Fibroblast of pulmonary artery (primary cell): ENCODE measurements around the gene TSHZ2.
"Not testable (repeated sequence)": the region's sequence is repeated elsewhere in the genome, so short reads cannot be mapped to it uniquely, and the experiment has no call there.

Experiments used
- DNase-seq: peaks from one replicate; pipeline ENCODE4 v3.0.0-alpha.2; 2010; ENCODE audit warnings: low read depth
- H3K4me3 ChIP-seq: replicated peaks from 2 replicates; pipeline ENCODE4 v1.5.1; 2011; ENCODE audit warnings: low read depth, mild to moderate bottlenecking, control low read depth, low read length, moderate library complexity
- CTCF ChIP-seq: IDR thresholded peaks from 2 replicates; pipeline ENCODE4 v1.5.1; 2011; ENCODE audit warnings: mild to moderate bottlenecking, control low read depth, low read length, inconsistent platforms; ENCODE audit errors: missing control alignments

TSHZ2 gene

GRCh38 chr20:53087037-53087777 is 115.0 kb downstream of the TSHZ2 start:
- DNase-seq: no peak
- TF ChIP-seq CTCF: no peak
- H3K4me3 ChIP-seq: no peak overlapping the region

DNA sequence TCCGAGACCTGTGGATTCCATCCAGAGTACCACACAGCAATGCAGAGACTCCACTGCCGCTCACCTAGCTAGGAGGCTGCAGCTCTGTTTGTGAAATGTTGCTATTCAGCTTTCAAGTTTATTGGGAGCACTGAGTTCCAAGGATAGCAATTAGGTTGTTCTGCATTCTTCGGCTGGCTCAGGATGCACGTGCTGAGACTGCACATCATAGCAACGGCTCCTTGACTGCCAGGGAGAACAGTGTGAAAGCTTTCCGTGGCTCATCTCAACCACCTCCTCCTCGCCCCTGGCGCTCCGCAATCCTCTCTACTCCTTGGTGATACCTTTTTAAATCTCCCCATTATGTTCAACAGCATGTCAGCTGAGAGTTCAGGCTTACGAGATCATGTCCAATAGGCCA is 116.6 kb downstream of the TSHZ2 start:
- H3K4me3 ChIP-seq: no peak overlapping the region
- no peak for DNase-seq
- TF ChIP-seq CTCF: no peak

- H3K4me3 ChIP-seq, DNase-seq: not testable (repeated sequence)
These were observed 117.7 kb downstream of the TSHZ2 start for GRCh38 chr20:53089851-53090250.

- H3K4me3 ChIP-seq: no peak overlapping the region
- DNase-seq: no peak
- no peak for TF ChIP-seq CTCF
These were observed 119.6 kb downstream of the TSHZ2 start for GRCh38 chr20:53091789-53092188.

GRCh38 chr20:53092772-53093300 is 120.7 kb downstream of the TSHZ2 start:
- no peak overlapping the region for H3K4me3 ChIP-seq
- no peak for TF ChIP-seq CTCF
- DNase-seq: no peak

DNA sequence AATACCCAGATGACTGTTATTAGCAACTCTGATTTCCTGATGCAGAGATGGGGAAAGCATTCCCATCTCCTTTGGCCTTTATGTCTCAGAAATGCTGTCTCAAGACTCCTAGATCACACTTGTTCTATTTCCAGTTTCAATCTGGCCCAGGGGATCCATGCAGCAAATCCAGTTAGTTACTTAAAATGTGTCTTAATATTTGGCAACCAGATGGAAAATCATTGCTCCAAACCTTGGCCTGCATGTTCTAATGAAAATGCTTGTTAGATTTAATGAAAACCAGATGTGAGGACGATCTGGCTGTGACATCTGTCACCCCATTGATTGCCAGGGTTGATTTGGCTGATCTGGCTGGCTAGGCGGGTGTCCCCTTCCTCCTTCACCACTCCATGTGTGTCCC is 125.2 kb downstream of the TSHZ2 start:
- TF ChIP-seq CTCF: no peak

DNA sequence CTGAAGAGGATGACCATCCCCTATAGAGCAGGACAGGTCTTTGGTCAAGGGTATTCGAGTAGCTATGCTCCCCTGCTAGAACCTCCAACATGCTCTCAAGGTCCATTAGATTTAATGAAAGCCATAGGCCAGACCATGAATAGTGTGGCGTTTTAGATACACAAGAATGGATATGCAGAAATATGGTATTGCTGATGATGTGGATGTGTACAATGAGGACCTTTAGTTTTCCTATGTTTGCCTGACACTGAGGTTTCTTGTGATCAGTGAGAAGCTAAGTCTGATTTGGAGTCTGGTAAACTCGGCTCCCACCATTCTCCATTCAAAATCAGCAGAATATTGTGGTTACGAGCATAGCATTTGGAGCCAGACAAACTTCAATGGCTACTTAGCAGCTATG is 125.6 kb downstream of the TSHZ2 start:
- TF ChIP-seq CTCF: no peak
- H3K4me3 ChIP-seq: no peak overlapping the region
- no peak for DNase-seq

More for the DNA sequence above, 125.2 kb downstream of the TSHZ2 start:
- DNase-seq: no peak
- no peak overlapping the region for H3K4me3 ChIP-seq
